Activated naive CD4-positive, alpha-beta T cell (primary cell): ENCODE data around the gene SAMD10.
"Not testable (repeated sequence)": the region's sequence is repeated elsewhere in the genome, so short reads cannot be mapped to it uniquely, and the experiment has no call there.

ENCODE experiments used
- DNase-seq, 4 experiments: peaks; one replicate each; lab custom pipeline; 2025; lab: John Stamatoyannopoulos, UW

SAMD10 gene

DNA sequence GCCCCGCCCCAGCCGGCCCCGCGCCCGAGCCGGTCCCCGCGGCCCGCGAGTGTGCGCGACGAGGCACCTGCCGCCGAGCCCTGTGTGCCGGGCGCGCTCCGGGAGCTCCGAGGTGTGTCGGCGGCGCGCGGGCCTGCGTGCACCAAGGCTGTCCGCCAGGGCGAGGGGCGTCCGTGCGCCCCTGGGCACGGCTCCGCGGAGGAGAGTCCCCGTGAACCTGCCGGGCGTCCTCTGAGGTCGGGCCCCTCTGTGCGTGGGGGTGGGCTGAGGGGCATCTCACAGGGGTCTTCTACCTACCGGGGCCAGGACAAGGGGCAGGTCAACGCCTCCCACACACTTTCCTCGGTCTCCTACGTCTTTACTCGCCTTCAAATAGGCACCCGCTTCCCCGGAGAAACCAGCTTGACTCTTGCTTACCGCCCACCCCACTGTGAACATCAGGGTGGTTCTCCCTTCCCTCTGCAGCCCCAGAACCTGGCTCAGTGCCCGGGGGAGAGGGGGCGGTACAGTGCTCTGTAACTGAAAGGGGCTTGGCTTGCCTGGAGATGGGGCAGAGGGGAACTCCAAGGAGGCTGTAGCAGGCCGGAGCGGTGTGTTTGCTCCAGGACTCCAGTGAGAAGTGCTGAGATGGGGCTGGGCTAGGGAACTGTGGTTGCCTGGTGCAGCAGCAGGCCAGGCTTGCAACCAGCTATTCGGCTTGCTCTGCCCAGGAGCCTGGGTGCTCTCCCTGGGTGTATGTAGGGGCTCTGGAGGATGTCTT lies at the start of gene SAMD10:
Gene SAMD10 (minus strand): TSS at position 86 of the 760 bp plus-strand sequence. CDS start 175 bp downstream, outside the sequence.
- peak; percentile 30 to 59 (median 46) for DNase-seq

DNA sequence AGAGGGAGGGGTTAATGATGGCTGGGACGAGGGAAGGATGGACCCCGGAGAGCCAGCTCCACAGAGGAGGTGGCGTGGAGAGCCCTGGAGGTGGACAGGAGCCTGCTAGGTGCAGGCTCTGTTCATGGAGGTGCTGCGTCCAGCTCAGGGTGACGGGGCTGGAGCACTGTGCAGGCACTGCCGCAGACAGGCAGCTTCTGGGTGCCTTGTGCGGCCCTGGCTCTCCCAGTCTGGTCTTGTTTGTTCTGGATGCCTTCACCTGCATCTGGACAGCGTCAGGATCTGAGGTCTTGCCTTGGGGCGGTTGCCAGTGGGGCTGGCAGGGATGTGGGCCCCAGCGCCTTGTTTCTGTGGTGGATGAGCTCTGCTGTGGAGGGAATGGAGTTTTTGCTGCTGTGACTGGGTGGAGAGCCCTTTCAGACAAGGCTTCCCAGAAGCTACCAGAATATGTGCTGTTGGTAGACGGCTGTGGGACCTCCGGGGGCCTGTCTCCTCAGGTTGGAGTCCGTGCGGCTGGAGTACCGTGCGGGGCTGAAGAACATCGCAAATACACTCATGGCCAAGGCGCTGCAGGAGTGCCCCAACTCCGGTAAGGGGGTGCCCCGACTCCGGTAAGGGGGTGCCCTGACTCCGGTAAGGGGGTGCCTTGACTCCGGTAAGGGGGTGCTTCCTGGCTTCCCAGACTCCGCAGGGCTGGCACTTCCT lies 48.7 kb upstream of the SAMD10 start:
- no peak for DNase-seq

DNA sequence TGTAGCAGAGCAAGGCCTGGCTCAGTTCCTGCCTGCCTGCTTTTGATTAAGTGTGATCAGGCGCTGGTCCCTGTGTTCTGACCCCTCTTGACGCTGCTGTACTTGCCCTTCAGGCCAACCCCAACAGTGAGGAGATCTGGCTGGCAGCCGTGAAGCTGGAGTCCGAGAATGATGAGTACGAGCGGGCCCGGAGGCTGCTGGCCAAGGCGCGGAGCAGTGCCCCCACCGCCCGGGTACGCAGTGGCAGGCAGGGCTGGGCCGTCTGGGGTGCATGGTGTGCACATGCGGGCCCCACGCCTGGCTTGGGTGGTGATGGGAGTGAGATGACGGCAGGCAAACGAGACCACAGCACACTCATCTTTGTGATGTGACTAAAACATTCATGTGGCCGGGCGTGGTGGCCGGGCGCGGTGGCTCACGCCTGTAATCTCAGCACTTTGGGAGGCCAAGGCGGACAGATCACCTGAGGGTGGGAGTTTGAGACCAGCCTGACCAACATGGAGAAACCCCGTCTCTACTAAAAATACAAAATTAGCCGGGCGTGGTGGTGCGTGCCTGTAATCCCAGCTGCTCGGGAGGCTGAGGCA lies 46.5 kb upstream of the SAMD10 start:
- DNase-seq, result no peak

DNA sequence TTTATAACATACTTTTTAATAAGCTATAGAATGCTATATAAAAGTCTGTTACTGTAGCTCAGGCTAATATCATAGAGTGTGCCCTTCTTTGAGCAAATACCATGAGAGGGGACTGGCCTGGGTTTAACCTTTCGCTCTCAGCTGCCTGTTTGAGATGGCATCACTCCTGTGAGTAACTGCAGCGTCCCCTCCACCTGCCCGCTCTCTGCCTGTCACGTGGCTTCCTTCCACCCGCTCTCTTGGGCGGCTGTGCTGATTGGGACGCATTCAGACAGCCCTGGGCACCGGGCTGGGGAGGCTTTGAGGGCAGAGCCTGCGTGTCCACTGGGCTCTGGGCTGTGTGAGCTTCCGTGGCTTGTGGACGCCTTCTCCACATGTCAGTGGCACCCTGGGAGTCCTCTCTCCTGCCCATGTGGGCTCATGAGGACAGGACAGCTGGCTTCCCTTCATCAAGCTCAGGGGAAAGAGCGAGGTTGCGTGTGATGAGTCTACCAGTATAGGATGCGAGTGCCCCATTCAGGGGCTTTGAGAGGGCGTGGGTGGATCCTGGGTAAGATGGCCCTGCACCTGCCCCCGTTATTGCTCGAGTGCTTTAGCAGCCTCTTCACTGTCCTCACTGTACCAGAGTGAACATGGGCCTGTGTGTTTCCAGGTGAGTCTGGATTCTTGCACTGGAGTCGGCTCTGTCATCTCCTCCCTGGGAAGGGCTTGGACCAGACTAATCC lies 45.8 kb upstream of the SAMD10 start:
- DNase-seq, result no peak

GRCh38 chr20:64024141-64024990 lies 44.9 kb upstream of the SAMD10 start:
- no peak for DNase-seq

DNA sequence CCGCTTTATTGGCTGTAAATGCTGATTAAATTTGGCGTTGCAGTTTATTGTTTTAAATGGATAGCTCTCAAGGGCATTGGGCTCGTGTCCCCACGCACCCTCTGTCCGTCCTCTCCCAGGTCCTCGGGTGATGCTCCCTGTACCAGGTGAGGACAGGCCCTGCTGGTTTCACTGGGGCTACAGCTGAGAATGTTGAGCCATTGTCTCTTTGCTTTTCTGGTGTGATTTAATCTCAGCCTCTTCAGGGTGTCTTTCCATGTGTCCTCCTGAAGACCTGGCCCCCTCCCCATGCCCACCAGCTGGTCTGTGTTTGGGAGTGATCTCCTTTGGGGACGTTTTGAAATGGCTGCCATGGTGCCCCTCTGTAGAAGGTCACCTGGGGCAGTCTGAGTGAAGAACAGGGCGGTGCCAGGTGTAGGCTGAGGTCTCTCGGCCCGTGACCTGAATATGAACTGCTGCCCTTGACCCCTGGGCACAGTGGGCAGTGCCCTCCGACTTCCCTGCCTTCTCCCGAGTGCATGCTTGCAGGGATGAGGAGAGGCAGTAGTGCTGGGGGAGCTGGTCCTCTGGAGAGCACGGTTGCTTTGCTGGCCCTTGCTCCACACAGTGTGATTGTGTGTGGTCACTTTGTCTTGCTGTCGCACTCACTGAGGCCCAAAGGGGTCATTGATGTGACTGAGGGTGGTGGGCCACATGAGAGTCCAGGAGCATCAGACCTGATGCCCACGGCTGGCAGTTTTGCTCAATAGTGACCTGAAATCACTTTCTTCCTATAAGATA lies 44.1 kb upstream of the SAMD10 start:
- no peak for DNase-seq

- DNase-seq, result no peak
Measured at GRCh38 chr20:64022671-64023360, 43.4 kb upstream of the SAMD10 start.

- no peak for DNase-seq
Measured at GRCh38 chr20:64021124-64021975, 41.9 kb upstream of the SAMD10 start.

GRCh38 chr20:64015635-64016034 lies 36.2 kb upstream of the SAMD10 start:
- no peak for DNase-seq

- not testable (repeated sequence) for DNase-seq
Measured at GRCh38 chr20:64012385-64013154, 33.1 kb upstream of the SAMD10 start.

- DNase-seq, result no peak
Measured at GRCh38 chr20:64011366-64011779, 31.9 kb upstream of the SAMD10 start.

- no peak for DNase-seq
Measured at GRCh38 chr20:64010711-64011237, 31.3 kb upstream of the SAMD10 start.

GRCh38 chr20:64009811-64010387 lies 30.5 kb upstream of the SAMD10 start:
- DNase-seq, result no peak

GRCh38 chr20:64006902-64007301 lies 27.5 kb upstream of the SAMD10 start:
- no peak for DNase-seq

- DNase-seq, result no peak
Measured at GRCh38 chr20:64006490-64006889, 27.0 kb upstream of the SAMD10 start.

- DNase-seq, result no peak
Measured at GRCh38 chr20:64005394-64005793, 26.0 kb upstream of the SAMD10 start.

DNA sequence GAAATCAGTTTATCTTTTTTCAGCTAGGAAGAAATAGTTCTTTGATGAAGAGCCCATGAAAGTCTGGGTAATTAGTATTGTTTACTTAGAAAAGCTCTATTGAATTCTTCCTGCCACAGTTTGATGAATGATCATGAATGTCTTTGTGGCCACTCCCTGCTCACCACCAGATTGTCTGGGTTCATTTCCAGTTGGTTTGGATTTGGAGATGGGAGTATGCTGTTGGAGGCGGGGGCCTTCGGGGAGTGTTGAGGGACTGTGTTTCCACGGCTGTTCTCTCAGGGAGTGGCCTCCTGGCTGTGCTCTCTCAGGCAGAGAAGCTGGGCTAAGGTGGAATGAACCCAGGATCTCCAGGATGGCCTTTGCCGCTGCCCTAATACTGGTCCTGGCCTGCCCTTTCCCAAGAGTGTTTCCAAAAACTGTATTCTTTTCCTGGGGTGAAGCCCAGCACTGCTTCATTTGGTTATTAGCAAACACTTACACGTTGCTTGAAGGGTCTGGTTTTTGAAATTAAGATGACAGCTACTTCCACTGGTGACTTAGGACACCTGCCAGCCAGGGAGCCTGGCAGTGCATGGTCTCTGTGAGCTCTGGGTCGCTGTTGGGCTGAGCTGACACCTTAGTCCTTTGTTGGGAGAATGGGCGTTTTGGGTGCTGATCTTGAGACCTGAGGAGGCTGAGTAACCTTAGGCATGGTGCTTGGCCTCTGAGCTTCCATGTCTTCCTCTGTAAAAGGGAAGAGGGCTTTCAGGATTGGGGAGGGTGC lies 24.7 kb upstream of the SAMD10 start:
- no peak for DNase-seq
